Brain pericyte (primary cell): Measurements from ENCODE around the gene MYO5C.
"Not testable (repeated sequence)": the region's sequence is repeated elsewhere in the genome, so short reads cannot be mapped to it uniquely, and the experiment has no call there.

Experiments
- DNase-seq: peaks from one replicate; pipeline ENCODE4 v3.0.0-alpha.2; 2012; ENCODE audit warnings: low read depth, low spot score

The MYO5C gene

DNA sequence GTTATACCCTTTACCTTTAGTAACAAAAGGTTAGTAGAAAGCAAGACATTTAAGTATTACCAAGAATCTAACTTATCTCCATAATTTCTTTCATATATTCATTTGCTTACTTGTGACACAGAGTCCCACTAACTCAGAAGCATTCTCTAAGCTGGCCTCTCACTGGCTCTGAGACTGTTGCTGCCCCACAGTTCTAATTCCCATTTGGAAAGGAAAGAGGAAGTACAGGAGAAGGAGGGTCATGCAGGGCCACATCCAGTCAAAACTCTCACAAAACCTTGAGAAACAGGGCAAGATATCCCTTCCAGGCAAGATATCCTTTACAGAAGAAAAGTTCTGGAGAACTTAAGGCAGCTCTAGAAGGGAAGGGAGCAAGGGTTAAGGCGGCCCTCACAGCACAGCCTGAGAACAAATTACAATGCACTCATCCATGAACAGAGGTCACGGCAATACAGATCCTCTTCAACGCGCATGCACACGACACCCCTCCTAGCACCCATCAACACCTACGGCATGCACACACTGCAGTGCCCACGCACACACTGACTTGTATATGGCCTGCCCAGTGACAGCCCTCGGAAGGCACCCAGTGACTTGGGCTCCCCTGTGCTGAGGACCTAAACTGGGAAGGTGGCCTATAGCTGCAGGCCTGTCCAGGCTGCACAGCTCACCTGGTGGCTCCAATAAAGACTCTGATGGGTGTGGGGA is 13.0 kb upstream of the MYO5C start:
- no peak for DNase-seq

DNA sequence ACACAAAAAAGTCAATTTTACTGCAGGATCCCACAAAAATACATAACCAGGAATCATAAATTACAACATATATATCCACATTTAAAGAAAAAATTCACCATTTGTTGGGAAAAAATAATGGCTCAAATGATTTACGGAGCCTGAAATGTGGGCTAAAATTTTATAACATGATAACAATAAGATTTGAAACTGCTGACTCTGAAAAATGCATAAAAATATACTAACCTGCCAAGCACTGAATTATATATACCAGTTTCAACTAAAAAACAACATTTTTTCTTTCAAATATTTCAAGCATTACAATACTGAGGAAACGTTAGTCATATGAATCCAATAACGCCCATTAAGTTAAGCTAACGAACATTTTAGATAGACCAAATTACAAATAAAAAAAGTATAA is 12.2 kb upstream of the MYO5C start:
- no peak for DNase-seq

DNA sequence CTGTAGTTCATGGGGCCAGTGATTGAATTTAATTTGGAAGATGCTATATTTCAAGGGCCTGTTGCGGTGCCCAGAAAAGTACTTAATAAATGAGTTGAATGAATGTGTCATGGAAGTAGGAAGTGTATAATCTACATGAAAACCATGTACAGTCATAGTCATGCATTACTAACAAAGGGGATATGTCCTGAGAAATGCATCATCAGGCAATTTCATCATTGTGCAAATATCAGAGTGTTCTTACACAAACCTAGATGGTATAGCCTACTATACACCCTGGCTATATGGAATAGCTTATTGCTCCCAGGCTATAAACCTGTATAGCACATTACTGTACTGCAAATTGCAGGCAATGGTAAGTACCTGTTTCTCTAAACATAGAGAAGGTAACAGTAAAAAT is 10.7 kb upstream of the MYO5C start:
- DNase-seq = no peak

DNA sequence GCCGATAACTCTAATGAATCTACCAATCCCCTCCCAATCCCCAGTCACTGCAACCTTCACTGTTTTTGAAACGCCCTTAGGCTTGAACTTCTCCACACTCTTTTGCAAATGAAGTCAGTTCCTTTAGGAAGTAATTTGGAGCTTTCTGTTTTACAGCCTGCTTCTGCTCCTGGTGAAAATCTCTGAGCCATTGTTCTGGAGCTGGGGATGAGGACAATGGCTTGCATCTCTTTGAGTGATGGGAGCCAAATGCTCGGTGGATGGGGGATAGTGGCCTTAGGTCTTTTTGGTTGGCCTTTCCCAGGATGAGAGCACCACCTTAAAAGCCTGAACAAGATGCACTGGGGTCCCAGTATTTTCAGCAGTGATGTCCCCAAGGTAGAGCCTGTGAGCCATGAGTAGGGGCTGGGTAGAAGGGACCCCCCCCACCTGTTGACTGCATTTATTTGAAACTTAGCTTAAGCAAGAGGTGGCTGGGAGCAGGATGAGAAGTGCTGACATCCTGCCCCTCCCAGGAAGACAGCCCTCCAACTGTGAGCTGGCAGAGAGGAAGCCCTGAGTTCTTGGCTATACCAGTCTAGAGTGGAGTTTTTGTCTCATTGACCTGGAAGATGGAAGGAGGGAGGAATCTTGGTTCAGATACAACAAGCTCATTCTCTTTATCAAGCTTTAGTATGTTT is 7.6 kb upstream of the MYO5C start:
- no peak for DNase-seq

DNA sequence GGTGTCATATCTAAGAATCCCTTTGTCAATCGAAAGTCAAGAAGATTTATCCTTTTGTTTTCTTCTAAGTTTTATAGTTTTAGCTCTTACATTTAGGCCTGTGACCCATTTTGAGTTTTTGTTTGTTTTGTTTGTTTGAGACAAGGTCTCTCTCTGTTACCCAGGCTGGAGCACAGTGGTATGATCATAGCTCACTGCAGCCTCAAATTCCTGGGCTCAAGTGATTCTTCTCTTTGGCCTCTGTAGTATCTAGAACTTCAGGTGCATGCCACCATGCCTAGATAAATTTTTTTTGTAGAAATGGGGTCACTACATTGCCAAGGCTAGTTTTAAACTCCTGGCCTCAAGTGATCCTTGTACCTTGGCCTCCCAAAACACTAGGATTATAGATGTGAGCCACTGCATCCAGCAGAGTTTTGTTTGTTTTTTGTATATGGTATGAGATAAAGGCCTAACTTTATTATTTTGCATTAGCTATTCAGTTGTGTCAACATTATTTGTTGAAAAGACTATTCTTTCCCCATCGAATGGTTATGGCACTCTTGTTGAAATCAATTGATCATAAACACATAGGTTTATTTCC is 5.8 kb upstream of the MYO5C start:
- no peak for DNase-seq

DNA sequence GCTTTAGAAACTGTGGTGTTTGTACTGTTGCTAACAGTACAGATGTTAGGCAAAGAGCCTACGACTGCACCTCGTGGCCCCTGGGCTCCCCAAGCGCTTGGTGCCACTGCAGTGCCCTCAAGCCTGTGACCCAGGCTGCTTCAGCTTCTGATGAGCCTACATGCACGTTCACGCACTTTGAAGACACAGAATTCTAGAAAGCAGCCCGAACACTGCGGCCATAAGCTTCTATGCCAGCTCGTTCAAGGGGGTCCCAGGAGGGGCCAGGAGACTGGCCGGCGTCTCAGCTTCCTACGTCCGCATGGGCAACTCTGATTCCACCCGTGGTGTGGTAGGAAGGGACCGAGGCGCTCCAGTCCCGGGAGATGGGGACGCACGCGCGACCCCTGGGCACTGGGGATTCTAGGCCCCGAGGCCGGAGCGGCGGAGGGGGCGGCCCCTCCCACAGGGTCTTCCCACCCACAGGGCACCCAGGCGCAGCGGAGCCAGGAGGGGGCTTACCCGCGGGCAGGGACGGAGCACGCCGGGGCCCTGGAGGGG is 653 bp downstream of the MYO5C start:
- DNase-seq = no peak

DNA sequence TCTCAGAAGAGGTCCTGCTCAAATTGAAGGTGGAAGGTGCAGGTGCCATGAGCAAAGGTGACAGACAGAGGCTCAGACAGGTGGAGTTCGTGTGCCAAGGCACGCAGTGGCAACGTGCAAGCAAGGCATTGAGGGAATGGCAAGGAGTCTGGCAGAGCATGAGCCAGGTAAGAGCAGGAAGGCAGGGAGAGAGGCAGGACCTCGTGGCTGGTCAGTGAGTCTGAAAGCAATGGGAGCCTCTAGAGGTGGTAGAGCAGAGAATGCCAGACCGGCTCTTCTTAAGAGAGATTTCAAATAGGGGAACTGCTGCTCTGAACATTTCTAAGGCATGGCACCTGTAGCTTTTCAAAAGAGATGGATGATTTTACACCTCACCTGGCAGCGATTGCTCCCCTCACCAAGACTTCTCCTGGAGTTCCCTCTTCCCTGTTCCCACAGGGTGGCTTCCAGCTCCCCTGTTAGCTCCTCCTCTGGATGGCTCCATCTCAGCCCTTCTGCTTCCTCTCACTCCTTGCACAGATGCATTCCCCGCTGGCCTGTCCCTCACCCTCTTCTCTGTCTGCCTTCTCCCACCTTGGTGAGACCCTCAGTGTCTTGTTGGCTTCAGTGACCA is 2.7 kb downstream of the MYO5C start:
- no peak for DNase-seq

DNA sequence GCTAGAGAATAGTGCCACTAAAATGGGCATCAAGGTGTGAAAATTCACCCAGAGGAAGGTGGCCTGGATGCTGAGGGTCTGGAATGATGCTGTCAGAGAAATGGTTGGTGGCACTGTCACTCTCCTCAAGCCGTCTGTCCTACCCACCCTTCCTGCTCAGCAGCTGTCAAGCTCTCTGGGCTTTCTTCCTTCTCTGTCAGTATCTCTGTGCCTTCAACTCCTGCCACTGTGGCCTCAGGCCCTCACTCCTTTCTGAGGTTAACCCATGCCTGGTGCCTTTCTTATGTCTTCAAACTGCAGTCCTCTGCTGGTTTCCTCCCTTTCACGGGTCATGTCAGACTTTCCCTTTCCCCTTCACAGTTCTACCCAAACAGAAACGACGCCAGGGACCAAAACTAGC is 4.4 kb downstream of the MYO5C start:
- DNase-seq = no peak

DNA sequence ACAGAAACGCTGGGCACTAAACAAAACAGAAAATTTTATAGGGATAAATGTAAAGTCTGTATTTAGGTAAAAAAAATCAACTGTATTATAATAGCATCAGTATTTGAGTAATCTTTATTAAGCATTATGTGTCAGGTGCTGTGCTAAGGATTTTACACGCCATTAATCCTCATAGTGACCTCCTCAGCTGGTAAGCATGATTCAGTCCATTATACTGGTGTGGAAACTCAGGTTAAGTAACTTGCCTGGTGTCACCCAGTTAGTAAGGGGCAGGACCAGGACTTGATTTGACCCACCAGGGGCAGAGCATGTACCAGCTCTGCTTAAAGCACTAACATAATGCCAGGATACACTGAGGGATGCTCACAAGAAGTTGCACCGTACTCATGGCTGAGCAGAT is 4.8 kb downstream of the MYO5C start:
- DNase-seq = no peak

DNA sequence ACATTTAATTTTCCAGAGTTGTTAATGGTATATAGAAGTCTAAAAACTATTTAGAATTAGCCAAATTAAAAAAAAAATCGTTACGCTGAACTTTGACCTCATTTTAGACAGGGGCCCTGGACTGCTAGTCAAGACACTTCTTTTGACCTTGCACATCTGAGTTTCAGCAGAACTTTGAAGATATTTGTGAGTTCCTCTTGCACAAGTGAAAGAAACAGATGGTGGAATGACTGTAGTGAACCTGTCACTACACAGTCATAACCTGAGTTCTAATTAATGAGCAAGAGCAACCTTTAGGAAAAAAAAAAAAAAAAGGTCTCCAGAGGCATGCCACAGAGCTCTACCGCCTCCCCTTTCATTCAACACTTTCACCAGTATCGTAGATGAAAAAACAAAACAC is 5.3 kb downstream of the MYO5C start:
- no peak for DNase-seq

DNA sequence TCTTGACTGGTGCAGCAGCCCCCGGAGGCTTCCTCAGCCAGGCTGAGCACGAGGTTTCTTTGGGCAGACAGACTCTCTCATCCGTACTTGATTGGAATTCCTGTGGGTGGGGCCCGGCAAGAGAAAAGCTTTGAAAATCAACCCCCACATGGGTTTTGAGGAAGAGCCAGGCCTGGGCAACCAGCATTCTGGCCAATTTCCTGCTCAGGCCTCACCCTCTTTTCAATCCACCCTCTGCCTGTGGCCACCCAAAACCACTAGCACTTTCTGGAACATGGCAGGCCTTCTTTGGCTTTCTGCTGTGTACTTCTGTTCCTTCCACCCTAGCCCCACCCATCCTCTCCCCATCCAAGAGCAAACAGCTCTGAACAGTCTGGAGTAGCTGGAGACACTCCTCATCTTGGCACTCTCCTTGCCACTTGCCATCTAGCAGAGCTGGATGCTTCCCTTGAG is 5.9 kb downstream of the MYO5C start:
- no peak for DNase-seq

DNA sequence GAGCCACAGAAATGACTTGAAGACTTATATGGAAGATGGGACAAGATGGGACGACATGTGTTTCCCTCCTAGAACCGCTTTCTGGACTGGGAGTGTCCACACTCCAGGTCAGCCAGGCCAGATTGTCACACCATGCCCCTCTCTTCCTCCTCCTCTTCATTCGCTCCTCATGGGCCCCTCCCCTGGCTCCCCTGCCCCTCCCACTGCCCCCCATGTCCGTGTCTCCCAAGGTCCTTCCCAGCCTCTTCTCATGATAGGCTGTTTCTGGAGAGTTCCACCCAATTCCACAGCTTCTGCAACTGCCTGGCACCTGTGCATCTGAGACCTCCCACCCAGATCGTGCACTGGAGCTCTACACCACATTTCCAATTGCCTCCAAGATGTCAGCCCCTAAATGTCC is 6.6 kb downstream of the MYO5C start:
- DNase-seq = no peak

DNA sequence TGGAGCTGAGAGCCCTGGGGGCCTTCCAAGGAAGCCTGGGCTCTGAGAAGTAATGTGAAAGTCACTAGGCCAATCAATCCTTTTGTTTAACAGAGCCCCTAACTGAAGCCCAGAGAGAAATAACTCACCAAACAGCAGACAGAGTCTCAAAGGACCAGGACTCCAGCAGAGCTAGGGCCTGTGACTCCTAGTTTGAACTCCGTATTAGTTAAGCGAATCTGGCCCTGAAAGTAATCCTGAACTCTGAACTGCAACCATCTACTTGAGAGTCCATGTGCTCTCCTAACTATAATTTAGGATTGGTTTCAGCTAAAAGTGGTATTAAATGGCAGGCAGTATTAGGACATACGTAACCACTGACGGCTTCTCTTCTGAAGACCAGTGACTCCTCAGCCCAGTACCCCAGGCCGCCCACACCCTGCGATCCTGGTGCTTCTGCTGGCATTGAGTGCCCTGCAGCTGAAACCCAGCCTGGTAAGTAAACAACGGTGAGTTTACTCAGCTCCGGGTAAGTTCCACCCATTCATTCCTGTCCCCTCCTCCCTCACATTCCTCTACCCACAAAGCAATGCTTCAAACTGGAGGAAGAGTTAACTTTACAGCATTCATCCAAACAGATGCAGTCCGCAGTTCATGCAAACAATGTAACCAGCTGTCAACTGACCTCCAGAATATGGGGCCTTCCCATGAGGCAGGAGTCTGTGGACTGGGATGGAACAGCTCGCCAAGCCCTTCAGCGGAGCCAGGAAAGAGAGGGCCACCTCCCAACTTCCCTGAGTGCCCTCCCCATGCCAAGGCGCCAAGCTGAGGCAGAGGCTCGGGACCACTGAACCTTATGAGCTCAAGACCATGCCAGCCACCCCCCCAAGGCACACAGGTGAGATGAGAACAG is 7.3 kb downstream of the MYO5C start:
- no peak for DNase-seq

DNA sequence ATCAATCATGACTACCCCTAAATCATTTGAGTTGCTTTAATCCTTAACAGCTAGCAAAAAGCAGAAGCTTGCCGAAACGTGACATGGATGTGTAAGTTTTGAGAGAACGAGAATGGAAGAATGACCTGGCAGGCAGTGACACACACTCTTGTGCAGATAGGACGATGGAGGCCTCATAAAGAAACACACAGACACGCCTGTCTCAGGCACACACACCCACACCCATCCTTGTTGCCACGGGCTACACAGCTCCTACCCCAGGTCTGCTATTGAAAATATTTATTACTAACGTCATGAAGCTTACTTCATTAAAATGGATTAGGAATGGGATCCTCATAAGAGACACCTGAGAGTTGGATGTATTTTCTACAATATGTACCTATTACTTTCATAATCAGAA is 8.5 kb downstream of the MYO5C start:
- no peak for DNase-seq

DNA sequence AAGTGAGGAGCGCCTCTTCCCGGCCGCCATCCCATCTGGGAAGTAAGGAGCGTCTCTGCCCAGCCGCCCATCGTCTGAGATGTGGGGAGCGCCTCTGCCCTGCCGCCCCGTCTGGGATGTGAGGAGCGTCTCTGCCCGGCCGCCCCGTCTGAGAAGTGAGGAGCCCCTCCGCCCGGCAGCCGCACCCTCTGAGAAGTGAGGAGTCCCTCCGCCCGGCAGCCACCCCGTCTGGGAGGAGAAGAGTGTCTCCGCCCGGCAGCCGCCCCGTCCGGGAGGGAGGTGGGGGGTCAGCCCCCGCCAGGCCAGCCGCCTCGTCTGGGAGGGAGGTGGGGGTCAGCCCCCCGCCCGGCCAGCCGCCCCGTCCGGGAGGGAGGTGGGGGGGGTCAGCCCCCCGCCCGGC is 9.7 kb downstream of the MYO5C start:
- not testable (repeated sequence) for DNase-seq

DNA sequence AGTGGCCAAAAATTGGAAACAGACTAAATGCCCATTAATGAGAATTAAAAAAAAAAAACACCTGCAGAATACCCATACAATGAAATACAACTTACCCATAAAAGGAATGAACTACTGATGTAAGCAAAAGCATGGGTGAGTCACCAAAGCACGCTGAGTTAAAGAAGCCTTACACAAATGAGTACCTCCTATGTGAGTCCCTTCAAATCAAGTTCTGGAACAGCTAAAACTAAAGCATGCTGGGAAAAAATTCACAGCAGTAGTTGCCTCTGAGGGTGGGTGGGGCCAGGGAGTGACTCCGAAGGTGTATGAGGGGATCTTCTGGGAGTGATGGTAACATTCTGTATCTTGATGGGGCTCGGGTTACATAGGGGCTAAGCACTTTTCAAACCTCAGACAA is 11.4 kb downstream of the MYO5C start:
- no peak for DNase-seq

DNA sequence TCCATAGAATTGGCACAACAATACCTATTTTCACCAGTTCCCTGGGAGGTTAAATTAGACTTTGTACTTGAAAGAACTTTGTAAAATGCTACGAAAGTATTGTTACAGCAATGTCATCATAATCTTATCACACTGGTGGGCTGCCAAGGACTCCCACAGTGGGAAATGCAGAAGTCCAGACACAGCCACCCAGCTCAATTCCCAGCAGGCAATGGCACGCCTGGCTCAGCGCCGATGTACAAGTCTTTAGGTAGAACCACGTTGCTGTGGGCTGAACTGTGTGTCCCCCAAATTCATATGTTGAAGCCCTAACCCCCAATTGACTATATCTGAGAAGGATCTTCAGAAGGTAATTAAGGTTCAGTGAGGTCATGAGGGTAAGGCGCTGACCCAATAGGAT is 12.3 kb downstream of the MYO5C start:
- DNase-seq = no peak

DNA sequence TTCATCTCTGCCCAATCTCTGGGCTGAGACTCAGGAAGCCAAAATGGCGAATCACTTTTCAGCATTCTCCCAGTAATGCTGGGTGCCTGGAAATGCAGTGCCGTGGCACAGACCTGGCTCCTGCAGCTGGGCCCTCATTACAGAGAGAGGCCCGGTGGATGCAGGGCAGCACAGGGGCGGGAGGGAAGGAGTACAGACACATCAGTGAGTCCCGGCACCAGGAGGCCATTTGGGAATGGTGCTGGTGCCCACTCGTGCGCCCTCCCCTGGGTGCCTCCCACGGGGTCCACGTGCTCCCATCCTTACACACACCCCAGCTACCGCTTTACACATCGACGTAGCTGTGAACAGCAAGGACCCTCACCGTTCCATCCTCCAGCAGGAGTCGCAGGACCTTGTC is 13.2 kb downstream of the MYO5C start:
- no peak for DNase-seq

DNA sequence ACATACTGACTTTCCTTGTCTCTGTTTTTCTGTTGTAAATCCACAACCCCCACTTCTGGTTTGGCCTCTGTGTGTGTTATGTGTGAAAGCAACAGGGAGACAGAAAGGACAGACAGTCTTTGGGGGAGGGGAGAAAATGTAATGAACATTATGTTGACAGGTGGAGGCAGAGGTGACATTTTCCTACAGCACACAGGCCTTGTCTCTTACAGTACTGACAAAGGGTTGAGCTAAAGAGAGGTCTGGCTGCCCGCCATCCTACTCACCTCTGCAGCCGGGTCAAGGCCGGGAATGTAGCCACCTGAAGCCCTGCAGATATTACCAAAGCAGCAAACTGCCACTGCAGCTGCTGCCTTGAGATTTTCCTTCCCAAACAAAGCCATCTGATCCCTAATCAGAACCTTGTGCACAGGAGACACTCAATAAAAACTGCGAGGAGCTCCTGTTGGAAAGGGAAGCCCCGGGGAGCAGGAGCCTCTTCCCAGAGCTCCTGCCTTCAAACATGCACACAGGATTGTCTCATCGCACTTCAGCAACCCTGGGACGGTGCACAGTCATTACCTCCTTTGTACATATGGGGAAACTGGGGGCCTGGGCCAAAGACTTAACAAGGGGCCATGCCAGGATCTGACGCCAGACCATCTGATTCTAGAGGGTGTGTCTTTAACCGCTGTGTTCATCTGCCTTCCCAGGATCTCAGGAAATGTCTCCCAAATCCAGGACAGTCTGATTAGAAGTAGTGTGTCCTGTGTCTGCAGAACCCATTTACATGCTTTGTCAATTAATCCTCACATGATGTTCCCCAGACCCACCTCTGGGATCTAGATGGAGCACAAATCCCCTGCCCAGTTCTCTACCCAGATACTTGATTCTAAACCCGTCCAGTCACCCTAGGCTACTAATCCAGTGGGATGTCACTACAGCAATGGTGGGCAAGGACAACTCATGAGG is 14.2 kb downstream of the MYO5C start:
- DNase-seq = no peak

DNA sequence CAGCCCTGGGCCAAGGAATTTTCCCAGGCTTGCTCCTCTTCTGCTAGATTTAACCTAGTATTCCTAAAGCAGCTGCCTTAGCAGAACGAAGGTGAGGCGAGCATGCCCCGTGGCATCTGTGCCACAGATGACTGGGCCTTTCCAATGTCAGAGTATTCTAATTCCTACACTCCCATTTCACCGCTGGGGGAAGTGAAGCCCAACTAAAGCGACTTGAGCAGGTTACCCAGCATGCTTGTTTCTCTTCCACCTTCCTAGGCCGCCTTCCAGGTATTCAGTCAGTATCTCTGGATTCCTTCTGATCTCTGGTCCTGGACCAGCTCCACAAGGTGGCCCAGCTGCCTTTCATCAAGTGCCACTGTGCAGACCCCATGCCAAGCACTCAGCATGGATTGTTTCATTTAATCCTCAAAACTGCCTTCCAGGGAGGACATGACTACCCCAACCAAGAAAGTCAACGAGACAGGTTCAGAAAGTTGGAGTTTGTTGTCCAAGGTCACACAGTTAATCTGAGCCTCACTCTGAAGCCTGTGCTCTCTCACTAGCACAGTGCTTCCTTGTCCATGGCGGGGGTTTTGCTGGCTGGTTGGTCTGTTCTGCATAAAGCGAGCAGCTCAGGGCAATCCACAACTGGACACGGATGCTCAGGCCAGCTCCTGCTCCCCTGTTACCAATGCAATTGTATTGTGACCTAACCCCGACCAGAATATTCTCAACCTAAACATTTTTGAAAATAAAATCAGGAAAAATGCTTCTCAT is 15.1 kb downstream of the MYO5C start:
- DNase-seq = no peak
